Measurements from ENCODE around the gene SEPTIN1.
A peak's percentile ranks its signal among the peaks of the same experiment; 100 is the strongest.
"Not testable (repeated sequence)": the region's sequence is repeated elsewhere in the genome, so short reads cannot be mapped to it uniquely, and the experiment has no call there.

The SEPTIN1 gene

GRCh38 chr16:30348113-30348512, 34.2 kb downstream of the SEPTIN1 start:
- H3K4me3 ChIP-seq (ENCODE audit: low read depth, low read length), result no peak overlapping the region
- no peak for DNase-seq (ENCODE audit: low read depth)
- no peak for TF ChIP-seq CTCF (IDR thresholded peaks at IDR 0.05; ENCODE audit: control insufficient read depth, extremely low read depth, insufficient read depth)

- no peak overlapping the region for H3K4me3 ChIP-seq (ENCODE audit: low read depth, low read length)
- no peak for TF ChIP-seq CTCF (IDR thresholded peaks at IDR 0.05; ENCODE audit: control insufficient read depth, extremely low read depth, insufficient read depth)
- no peak for DNase-seq (ENCODE audit: low read depth)
Measured at GRCh38 chr16:30346286-30346685, 36.1 kb downstream of the SEPTIN1 start.

- not testable (repeated sequence) for H3K4me3 ChIP-seq (ENCODE audit: low read depth, low read length); DNase-seq (ENCODE audit: low read depth)
Measured at GRCh38 chr16:30343491-30343820, 38.9 kb downstream of the SEPTIN1 start.

- H3K4me3 ChIP-seq (ENCODE audit: low read depth, low read length), result no peak overlapping the region
- no peak for TF ChIP-seq CTCF (IDR thresholded peaks at IDR 0.05; ENCODE audit: control insufficient read depth, extremely low read depth, insufficient read depth)
Measured at GRCh38 chr16:30342751-30343490, 39.4 kb downstream of the SEPTIN1 start.

GRCh38 chr16:30341971-30342370, 40.4 kb downstream of the SEPTIN1 start:
- DNase-seq (ENCODE audit: low read depth); H3K4me3 ChIP-seq (ENCODE audit: low read depth, low read length): not testable (repeated sequence)

More at GRCh38 chr16:30342751-30343490, 39.4 kb downstream of the SEPTIN1 start:
- no peak for DNase-seq (ENCODE audit: low read depth)

GRCh38 chr16:30340621-30341020, 41.7 kb downstream of the SEPTIN1 start:
- H3K4me3 ChIP-seq (ENCODE audit: low read depth, low read length), result no peak overlapping the region
- DNase-seq (ENCODE audit: low read depth), result no peak
- TF ChIP-seq CTCF (IDR thresholded peaks at IDR 0.05; ENCODE audit: control insufficient read depth, extremely low read depth, insufficient read depth), result no peak

GRCh38 chr16:30338715-30339114, 43.6 kb downstream of the SEPTIN1 start:
- not testable (repeated sequence) for H3K4me3 ChIP-seq (ENCODE audit: low read depth, low read length); DNase-seq (ENCODE audit: low read depth)

GRCh38 chr16:30337964-30338357, 44.4 kb downstream of the SEPTIN1 start:
- DNase-seq (ENCODE audit: low read depth); H3K4me3 ChIP-seq (ENCODE audit: low read depth, low read length): not testable (repeated sequence)

- no peak for TF ChIP-seq CTCF (IDR thresholded peaks at IDR 0.05; ENCODE audit: control insufficient read depth, extremely low read depth, insufficient read depth)
- DNase-seq (ENCODE audit: low read depth), result no peak
- peak overlapping the region; percentile 65 for H3K4me3 ChIP-seq (ENCODE audit: low read depth, low read length)
Measured at GRCh38 chr16:30335598-30336474, 46.5 kb downstream of the SEPTIN1 start.

GRCh38 chr16:30335028-30335597, 47.2 kb downstream of the SEPTIN1 start:
- not testable (repeated sequence) for DNase-seq (ENCODE audit: low read depth)

GRCh38 chr16:30334473-30334989, 47.8 kb downstream of the SEPTIN1 start:
- not testable (repeated sequence) for DNase-seq (ENCODE audit: low read depth)
- H3K4me3 ChIP-seq (ENCODE audit: low read depth, low read length), result peak overlapping the region; percentile 65

More at GRCh38 chr16:30335028-30335597, 47.2 kb downstream of the SEPTIN1 start:
- H3K4me3 ChIP-seq (ENCODE audit: low read depth, low read length), result peak overlapping the region; percentile 65
